Heart left ventricle (tissue), 16 donors: ENCODE data around the gene FAM120C. TPM values are rescaled to one million over a fixed set of nuclear protein-coding genes. Genes with fewer than 3 reads are reported as not detected.

Experiments
- ATAC-seq, 4 donors: fragments of 200-7000 bp; cut with Tn5 transposase; one replicate each; pipeline ENCODE4 v1.9.1; 2020 to 2022; ENCODE audit warnings: moderate library complexity in 4 of 4, mild to moderate bottlenecking in 3 of 4, moderate number of reproducible peaks in 1 of 4
- DNase-seq, 5 donors: peaks; one replicate each; pipeline ENCODE4 v3.0.0-alpha.2; 2020
- H3K27ac ChIP-seq, 12 donors: fragments of 200-600 bp; sonication (generic) in 4 of 12; one replicate each; pipeline versions ENCODE4 v1.5.0 to v1.8.0; 2016 to 2022; ENCODE audit warnings: mild to moderate bottlenecking in 2 of 12
- H3K27me3 ChIP-seq, 9 donors: fragments of 200-600 bp; sonication (generic) in 2 of 9; one replicate each; pipeline versions ENCODE4 v1.5.1 to v1.8.0; 2016 to 2022; ENCODE audit warnings: mild to moderate bottlenecking in 3 of 9
- H3K36me3 ChIP-seq, 9 donors: fragments of 200-600 bp; sonication (generic) in 2 of 9; one replicate each; pipeline versions ENCODE4 v1.5.0 to v1.8.0; 2018 to 2022; ENCODE audit warnings: mild to moderate bottlenecking in 2 of 9
- H3K4me1 ChIP-seq, 12 donors: fragments of 200-600 bp; sonication (generic) in 4 of 12; one replicate each; pipeline versions ENCODE4 v1.5.0 to v1.8.0; 2016 to 2022; ENCODE audit warnings: mild to moderate bottlenecking in 3 of 12
- H3K4me3 ChIP-seq, 12 donors: fragments of 200-600 bp; sonication (generic) in 4 of 12; one replicate each; pipeline versions ENCODE4 v1.5.0 to v1.8.0; 2017 to 2022; ENCODE audit warnings: mild to moderate bottlenecking in 9 of 12, moderate library complexity in 4 of 12
- H3K9me3 ChIP-seq, 12 donors: fragments of 200-600 bp; sonication (generic) in 4 of 12; one replicate each; pipeline versions ENCODE4 v1.5.0 to v1.8.0; 2016 to 2022; ENCODE audit warnings: mild to moderate bottlenecking in 1 of 12
- POLR2A ChIP-seq, 2 donors: fragments of 450-650 bp; IDR thresholded peaks; one replicate each; pipeline ENCODE4 v1.6.1; 2017; ENCODE audit warnings: antibody characterized with exemption in 2 of 2, mild to moderate bottlenecking in 2 of 2, moderate library complexity in 2 of 2
- WGBS, 4 donors: extraction: QIAGEN DNeasy Blood & Tissue Kit in 2 of 4; methylation state at CpG; one replicate each; pipeline versions ENCODE4 v1.1.5 to v1.1.7; 2013 to 2018; 5-methylcytosine and 5-hydroxymethylcytosine counted together
- intact Hi-C, 10 donors: fragments of 100-400 bp; cut with DNase I; formaldehyde crosslinking; loops; one replicate each; pipeline versions ENCODE4 v1.11.1 to v1.14.2; 2022
- polyA plus RNA-seq, 2 donors: library from polyadenylated mRNA; stranded (reverse); fragments of 200-250 nt; gene quantifications; one replicate each; pipeline ENCODE4 v1.2.3, GENCODE V29; 2013
- total RNA-seq, 9 donors: library from RNA; depleted of rRNA in 2 of 9; stranded (reverse); fragments of >200 nt in 2 of 9; fragmentation: NEBNext Ultra II Directional in 3 of 9; extraction: Animal tissue kit (Norgen Biotek cat#: 25700) in 3 of 9; gene quantifications; one replicate each; pipeline versions ENCODE4 v1.1.0 to v1.2.4, GENCODE V29; 2016 to 2023
- TF ChIP-seq, protein P1 (sequence below), 12 donors: fragments of 200-600 bp; sonication (generic) in 4 of 12; IDR thresholded peaks; one replicate each; pipeline versions ENCODE4 v1.5.0 to v1.8.0; 2018 to 2022; ENCODE audit warnings: antibody characterized with exemption in 12 of 12, mild to moderate bottlenecking in 5 of 12
- donor health status: ischemic (EF 13 %, LVEDD 7.1; RV severe dilation, severe dysfunction).
- donor health status: healthy with polysubstance abuse.
- donor health status: DM: no; HTN: yes; CAD: no.
- donor health status: DM: no; HTN: no; CAD: no.
- donor health status: ischemic (EF 25% LVEDD 6.9; RV normal size, moderate dysfunction).
- donor health status: ischemic (EF 25% LVEDD 5.7; RV mildly dilated, moderate dysfunction).
- donor health status: healthy.
- donor health status: DM: yes; HTN: yes; CAD: no.
- donor health status: ischemic (EF 35%, LVEDD 5.7; RV mildly dilated, moderate dysfunction).
- donor health status: nonischemic (EF 11% LVEDD 7.7; RV severe dilation, severe dysfunction).
- donor health status: DM: yes; HTN: yes; CAD: no.
- donor health status: PGD.
- donor health status: ischemic (EF 29% LVEDD 5.4; RV normal size, mild dysfunction).
- donor health status: nonischemic (EF 23%, LVEDD 6.1; RV moderate dilation, normal function).

The FAM120C gene
- total and polyA plus RNA-seq, 11 donors = 2.1 to 8.8 (median 5.8) TPM

- intact Hi-C loops = loop anchor here in 5 of 10 donors (5.0 to 10.0 kb wide), 5 partner anchors 137 to 821 kb away; partner anchors contain the start of genes PHF8 (in 3 of the 5), APEX2 (in 1 of the 5) and GNL3L (in 1 of the 5)
- H3K27me3 ChIP-seq = peaks cover 0 to 4% (median 0%) of the 10 kb centered on the region in 9 donors
- no peaks in the 10 kb centered on the region for H3K36me3 ChIP-seq
- ATAC-seq = no peak
- peak overlapping the region in 2 of 12 donors; percentile 79 to 87 for H3K27ac ChIP-seq
- peaks cover 0 to 42% (median 16%) of the 10 kb centered on the region in 12 donors for H3K4me1 ChIP-seq
- no peak for DNase-seq
- WGBS, 4 donors = 35 to 53% (median 44%) methylated on average over 4 of the region's 4 CpGs
- no peaks in the 10 kb centered on the region for H3K9me3 ChIP-seq
- H3K4me3 ChIP-seq = peak overlapping the region in 11 of 12 donors; percentile 66 to 99 (median 86)
- TF ChIP-seq, protein P1, sequence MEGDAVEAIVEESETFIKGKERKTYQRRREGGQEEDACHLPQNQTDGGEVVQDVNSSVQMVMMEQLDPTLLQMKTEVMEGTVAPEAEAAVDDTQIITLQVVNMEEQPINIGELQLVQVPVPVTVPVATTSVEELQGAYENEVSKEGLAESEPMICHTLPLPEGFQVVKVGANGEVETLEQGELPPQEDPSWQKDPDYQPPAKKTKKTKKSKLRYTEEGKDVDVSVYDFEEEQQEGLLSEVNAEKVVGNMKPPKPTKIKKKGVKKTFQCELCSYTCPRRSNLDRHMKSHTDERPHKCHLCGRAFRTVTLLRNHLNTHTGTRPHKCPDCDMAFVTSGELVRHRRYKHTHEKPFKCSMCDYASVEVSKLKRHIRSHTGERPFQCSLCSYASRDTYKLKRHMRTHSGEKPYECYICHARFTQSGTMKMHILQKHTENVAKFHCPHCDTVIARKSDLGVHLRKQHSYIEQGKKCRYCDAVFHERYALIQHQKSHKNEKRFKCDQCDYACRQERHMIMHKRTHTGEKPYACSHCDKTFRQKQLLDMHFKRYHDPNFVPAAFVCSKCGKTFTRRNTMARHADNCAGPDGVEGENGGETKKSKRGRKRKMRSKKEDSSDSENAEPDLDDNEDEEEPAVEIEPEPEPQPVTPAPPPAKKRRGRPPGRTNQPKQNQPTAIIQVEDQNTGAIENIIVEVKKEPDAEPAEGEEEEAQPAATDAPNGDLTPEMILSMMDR (IDR thresholded peaks at IDR 0.05) = no peak
- no peak for TF ChIP-seq POLR2A (IDR thresholded peaks at IDR 0.05)
Measured at GRCh38 chrX:54181202-54181953, 1.7 kb downstream of the FAM120C start.

DNA sequence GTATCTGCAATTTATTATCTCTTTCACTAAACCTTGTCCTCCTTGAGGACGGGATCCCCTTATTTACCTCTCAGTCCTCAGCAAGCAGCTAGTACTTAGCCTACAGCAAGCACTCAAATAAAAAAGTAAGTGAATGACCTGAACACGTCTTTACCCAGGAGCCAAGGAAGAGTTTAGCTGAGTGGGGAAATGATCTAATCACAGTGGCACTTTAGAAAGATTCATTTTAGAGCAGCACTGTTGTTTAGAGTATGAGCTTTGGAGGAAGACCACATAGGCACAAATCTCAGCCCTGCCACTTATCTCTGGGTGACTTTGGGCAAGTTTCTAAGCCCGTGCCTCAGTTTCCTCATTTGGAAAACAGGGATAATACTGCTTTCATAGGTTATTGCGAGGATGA, 2.7 kb downstream of the FAM120C start:
- no peaks in the 10 kb centered on the region for H3K36me3 ChIP-seq
- peaks cover 0 to 42% (median 16%) of the 10 kb centered on the region in 12 donors for H3K4me1 ChIP-seq
- ATAC-seq (no peak), DNase-seq (no peak)
- intact Hi-C loops = loop anchor here in 5 of 10 donors (5.0 to 10.0 kb wide), 5 partner anchors 136 to 822 kb away; partner anchors contain the start of genes PHF8 (in 3 of the 5), APEX2 (in 1 of the 5) and GNL3L (in 1 of the 5)
- no peaks in the 10 kb centered on the region for H3K9me3 ChIP-seq
- TF ChIP-seq, protein P1 (IDR thresholded peaks at IDR 0.05) = no peak
- no peak for TF ChIP-seq POLR2A (IDR thresholded peaks at IDR 0.05)
- H3K4me3 ChIP-seq = peak overlapping the region in 2 of 12 donors; percentile 90 to 99
- peaks cover 0 to 4% (median 0%) of the 10 kb centered on the region in 9 donors for H3K27me3 ChIP-seq
- no peak overlapping the region for H3K27ac ChIP-seq
- 38 to 49% (median 43%) methylated on average over 4 of the region's 4 CpGs for WGBS, 4 donors

DNA sequence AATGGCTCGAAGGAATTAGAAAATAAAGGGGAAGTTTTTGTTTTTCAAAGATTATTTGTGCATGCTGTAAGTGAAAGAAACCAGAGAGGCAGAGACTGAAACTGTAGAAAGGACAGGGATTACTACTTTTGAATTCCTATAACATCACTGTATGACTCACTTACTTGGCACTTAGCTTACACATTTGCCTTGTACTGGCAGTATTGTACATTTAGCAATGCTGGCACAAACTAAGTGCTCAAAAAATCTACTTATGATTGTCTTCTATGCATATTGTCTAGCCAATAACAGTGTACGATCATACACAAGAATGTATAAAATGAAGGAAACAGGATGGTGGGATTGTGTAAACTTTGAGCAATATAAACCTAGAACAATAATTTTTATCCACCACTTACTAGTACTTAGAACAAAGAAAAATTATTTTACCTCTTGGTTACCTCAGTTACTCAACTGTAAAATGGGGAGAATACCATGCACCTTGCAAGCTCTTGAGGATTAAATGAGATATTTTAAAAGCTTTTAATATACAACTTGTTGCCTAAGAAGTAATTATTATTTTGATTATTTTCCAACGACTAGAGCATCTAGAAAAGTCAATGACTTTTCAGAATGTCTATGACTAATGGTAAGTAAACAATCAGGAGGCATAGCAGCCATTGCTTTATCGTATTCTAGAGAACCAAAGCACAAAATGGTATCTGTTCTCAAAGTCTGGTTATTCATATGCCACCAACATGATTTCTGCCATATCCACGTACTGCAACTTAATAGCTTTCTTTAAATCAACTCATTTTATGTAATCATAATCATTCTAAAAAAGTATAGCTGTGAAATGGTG, 4.7 kb downstream of the FAM120C start:
- intact Hi-C loops = no loop called here
- DNase-seq = no peak
- no peak overlapping the region for H3K4me3 ChIP-seq
- ATAC-seq = no peak
- no peaks in the 10 kb centered on the region for H3K27me3 ChIP-seq
- 52 to 77% (median 64%) methylated on average over 5 of the region's 5 CpGs for WGBS, 4 donors
- TF ChIP-seq POLR2A (IDR thresholded peaks at IDR 0.05) = no peak
- TF ChIP-seq, protein P1 (IDR thresholded peaks at IDR 0.05) = no peak
- H3K36me3 ChIP-seq = peaks cover 0 to 7% (median 0%) of the 10 kb centered on the region in 9 donors
- no peaks in the 10 kb centered on the region for H3K9me3 ChIP-seq
- H3K27ac ChIP-seq = peak overlapping the region in 1 of 12 donors; percentile 17
- peaks cover 0 to 40% (median 16%) of the 10 kb centered on the region in 12 donors for H3K4me1 ChIP-seq
